Skeletal muscle cell (primary cell): Measurements from ENCODE around the gene PLXNB1.

Source experiments
- DNase-seq: peaks from one replicate; pipeline ENCODE4 v3.0.0-alpha.2; 2010; ENCODE audit warnings: low read depth
- H3K4me3 ChIP-seq: 2 replicates; pipeline ENCODE4 v1.5.1; 2011; ENCODE audit warnings: low read depth, mild to moderate bottlenecking, control low read depth, low read length, moderate library complexity

Gene PLXNB1

DNA sequence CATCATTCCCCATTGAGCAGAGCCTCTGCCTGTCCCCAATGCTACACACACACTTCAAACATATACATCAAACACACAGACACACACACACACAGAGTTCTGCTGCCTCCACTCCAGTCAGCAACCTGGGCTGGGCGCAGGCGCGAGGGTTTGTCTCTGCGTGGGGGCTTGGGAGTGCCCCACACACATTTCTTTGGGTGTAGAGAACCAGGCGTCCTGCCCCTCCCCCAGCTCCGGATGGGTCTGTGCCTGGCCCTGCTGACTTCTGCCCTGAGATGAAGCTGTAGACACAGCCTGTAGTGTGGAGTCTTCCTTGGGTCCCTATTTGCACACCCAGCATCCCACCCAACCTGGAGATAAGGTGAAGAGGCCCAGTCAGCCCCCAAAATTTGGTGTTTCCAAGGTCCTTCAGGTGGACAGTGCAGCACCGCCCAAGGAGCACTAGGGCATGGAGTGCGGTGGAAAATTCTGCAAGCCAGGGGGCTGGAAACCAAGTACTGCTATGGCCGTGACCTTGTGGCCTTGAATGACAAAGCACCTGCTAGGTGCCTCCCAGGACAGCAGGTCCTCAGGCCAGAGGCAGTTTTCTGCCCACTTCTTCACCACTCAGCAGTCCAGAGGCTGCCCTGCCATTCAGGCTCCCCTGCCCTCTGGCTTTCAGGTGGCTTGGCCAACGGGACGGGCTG is 31.0 kb downstream of the PLXNB1 start:
- H3K4me3 ChIP-seq = no peak overlapping the region
- DNase-seq = no peak

DNA sequence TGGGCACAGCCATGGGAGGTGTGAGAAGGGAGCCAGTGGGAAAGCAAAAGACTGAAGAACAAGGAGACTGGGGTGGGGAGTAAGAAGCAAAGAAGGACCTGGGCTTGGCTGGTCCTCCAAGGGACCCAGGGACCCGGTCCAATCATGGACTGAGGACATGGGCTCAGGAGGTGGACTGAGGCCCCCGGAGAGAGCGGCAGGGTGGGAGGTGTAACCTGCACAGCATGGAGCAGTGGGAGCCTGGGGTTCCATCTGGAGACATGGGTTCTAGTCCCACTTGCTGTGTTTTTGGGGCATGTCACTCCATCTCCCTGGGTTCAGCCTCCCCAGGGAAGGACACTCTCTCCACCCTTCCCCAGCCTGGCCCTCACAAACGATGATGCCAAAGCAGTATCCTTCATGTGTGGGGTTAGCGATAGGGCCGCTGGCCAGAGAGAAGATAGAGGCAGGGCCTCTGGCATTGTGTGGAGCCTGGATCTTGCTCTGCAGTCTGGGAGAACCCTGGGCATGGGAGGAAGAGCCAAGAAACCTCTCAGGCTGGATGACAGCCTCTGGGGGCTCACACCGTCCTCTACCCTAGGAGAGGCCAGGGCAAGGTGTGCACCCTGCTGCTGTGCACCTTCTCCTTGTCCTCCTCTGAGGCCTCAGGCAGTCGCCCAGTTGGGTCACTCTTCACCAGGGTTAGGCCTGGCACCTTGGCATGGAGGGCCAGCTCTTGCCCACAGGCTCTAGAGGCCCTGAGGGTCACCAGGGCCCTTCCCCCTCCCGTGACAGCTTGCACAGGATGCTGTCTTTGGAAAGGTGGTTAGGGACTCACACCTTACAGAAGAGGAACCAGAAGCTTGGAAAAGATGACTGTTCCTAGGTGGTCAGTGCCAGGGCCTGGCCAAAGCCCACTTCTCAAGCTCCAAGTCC is 31.9 kb downstream of the PLXNB1 start:
- no peak overlapping the region for H3K4me3 ChIP-seq
- DNase-seq = no peak

DNA sequence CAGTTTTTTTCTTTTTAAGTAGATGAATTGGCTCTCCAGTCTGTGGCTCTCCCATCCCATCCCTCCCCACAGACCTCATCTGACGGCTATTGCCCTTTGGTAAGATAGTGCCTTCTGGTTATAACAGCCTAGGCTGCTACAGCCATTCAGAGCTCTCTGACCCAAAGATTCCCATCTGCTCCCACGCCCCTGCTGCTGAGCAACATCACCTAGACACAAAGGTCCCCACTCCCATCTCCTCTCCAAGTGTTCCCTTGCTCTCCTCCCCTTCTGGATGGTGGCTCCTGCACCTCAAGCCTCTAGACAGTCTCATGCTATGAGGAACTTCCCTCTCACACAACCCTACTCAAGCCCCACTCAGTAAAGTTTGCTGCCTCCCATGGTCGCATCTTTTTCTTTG is 34.2 kb downstream of the PLXNB1 start:
- H3K4me3 ChIP-seq = no peak overlapping the region

GRCh38 chr3:48394391-48394790 is 35.5 kb downstream of the PLXNB1 start:
- no peak for DNase-seq

More for the DNA sequence above, 34.2 kb downstream of the PLXNB1 start:
- no peak for DNase-seq

GRCh38 chr3:48388966-48389365 is 40.9 kb downstream of the PLXNB1 start:
- H3K4me3 ChIP-seq = no peak overlapping the region
- DNase-seq = no peak

More at GRCh38 chr3:48394391-48394790, 35.5 kb downstream of the PLXNB1 start:
- no peak overlapping the region for H3K4me3 ChIP-seq

GRCh38 chr3:48387634-48388033 is 42.3 kb downstream of the PLXNB1 start:
- no peak for DNase-seq
- H3K4me3 ChIP-seq = no peak overlapping the region

DNA sequence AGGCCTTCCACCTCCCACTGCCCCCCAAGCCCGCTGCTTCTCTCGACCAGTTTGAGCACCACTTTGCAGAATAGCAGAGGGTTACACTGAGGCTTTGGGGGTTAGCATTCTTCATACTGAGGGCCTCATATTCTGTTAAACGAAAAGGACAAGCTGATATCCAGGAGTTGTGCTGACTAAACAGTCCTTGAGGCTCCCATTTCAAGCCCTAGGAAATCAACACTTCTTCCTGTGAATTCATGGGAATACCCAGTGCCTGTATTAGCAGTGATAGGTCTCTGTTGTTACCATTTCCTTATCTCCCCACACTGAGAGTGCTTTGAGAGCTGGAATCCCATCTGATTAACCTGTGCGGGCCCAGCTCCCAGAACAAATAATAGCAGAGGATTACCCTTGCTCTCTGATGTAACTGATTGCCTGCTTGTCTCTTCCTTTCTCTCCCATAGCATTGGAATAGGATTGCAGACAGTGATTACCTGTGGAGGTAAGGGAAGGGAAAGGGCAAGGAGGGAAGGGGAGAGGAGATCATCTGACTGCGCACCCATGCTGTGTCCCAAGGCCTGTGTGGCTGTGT is 56.9 kb downstream of the PLXNB1 start:
- no peak overlapping the region for H3K4me3 ChIP-seq
- no peak for DNase-seq

- no peak for DNase-seq
- no peak overlapping the region for H3K4me3 ChIP-seq
These were observed 57.5 kb downstream of the PLXNB1 start for GRCh38 chr3:48372377-48372770.

GRCh38 chr3:48371651-48372376 is 58.1 kb downstream of the PLXNB1 start, which contains the start of gene FBXW12:
Gene FBXW12, plus strand, starts transcription at chr3:48372219. Its CDS starts 549 bp downstream, at chr3:48372768.
- no peak for DNase-seq
- H3K4me3 ChIP-seq = no peak within 1 kb of the TSS

DNA sequence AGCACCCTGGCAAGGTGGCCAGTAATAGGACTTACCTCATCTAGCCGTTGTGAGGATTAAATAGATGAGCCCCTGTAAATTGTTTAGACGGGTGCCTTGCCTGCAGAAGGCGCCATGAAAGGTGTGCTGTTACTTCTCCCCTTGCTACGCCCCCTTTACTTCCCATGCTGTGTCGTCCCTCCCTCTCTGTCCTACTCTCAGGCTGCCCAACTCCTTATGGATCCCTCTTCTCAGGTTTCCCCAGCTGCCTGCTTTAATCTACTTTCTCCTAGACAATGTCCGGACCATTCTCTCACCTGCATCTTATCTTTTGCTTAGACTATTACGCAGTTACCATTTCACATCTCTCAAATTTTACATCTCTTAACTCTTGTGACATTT is 59.6 kb downstream of the PLXNB1 start:
- no peak overlapping the region for H3K4me3 ChIP-seq
- no peak for DNase-seq

DNA sequence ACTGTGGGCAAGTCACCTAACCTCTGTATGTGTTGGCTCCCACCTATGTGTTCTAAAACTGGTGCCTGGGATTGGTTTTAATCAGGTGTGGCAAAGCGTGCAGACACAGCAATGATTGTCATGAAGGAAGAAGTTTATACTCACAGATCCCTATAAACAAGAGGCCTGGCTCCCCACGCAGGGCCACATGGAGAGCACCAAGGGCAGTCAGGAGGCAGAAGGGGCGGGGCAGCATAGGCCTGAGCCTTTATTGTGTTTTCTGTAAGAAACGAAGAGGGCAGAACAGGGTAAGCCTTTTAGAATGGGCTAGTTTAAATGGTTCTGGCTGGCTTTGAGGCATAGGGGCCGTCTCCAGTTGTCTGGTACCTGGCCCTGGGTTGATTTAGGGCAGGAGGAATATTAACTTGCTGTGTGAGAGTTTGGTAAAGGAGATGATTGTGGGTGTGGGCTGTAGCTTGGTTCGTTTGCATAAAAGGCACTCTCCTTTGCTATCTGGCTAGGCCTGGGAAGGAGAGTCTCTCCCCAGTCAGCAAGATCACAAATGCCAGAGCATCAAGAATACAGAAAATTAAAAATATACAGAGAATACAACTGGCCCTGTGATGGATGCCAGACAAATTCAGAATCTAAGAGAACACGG is 60.1 kb downstream of the PLXNB1 start:
- no peak overlapping the region for H3K4me3 ChIP-seq
- no peak for DNase-seq

GRCh38 chr3:48367201-48367600 is 62.7 kb downstream of the PLXNB1 start:
- H3K4me3 ChIP-seq = no peak overlapping the region
- no peak for DNase-seq

DNA sequence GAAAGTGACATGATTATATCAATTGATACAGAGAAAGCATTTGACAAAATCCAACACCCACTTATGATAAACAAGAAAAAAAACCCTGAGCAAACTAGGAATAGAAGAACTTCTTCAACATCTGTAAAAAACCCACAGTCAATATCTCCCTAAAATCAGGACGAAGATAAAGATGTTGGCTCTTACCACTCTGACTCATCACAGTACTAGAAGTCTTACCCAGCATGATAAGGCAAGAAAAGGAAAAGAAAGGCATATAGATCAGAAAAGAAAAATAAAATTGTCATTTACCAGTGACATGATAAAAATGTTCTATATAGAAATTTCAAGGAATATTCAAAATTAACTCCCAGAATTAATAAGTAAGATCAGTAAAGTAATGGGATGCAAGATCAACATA is 65.0 kb downstream of the PLXNB1 start:
- DNase-seq = no peak
- H3K4me3 ChIP-seq = no peak overlapping the region

DNA sequence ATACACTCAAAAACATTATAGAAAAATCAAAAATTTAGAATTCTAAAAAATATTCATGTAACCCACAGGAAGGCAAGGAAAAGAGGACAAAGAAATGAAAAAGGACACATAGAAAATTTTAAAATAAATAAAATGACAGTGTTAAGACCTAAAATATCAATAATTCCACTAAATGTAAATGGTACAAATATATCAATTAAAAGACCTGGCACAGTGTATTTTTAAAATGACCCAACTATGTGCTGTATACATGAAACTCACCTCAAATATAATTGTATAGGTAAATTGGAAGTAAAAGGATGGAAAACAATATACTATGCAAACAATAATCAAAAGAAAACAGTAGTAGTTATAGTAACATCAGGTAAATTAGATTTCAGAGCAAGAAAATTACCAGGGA is 68.0 kb downstream of the PLXNB1 start:
- no peak overlapping the region for H3K4me3 ChIP-seq
- no peak for DNase-seq

GRCh38 chr3:48356419-48356818 is 73.5 kb downstream of the PLXNB1 start:
- no peak overlapping the region for H3K4me3 ChIP-seq
- no peak for DNase-seq

DNA sequence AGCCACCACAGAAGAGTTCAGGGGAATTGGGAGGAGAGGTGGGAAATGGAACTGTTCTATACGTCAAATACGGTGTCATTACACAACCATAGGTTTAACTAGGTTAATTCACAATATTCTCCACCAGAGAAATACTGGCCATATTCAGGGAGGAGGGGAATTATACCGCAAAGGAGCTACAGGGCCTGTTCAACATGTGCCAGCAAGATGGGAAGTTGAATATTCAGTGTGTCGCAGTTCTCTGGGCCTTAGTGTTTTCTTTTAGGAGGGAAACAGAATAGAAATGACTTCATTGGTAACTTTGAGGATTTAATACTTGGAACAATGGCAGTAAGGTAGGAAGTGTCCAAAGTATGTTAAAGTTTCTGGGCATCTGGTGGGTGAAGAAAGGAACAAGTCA is 75.9 kb downstream of the PLXNB1 start:
- H3K4me3 ChIP-seq = no peak overlapping the region
- DNase-seq = no peak
